Activated T-helper 2 cell treated with anti-CD3 and anti-CD28 coated beads, Interferon-gamma antibody, Interleukin-2, Interleukin-4, amounts not matched to agents 10 μg/mL and 5 μg/mL and 100 μg/mL, durations not matched to agents 14 hours and 24 hours and 36 hours (primary cell): Measurements from ENCODE around the gene DNAH6. TPM values are rescaled to one million over a fixed set of nuclear protein-coding genes. Genes with fewer than 3 reads are reported as not detected.

ENCODE experiments used
- DNase-seq: peaks from one replicate; pipeline ENCODE4 v3.0.0; 2021; ENCODE audit warnings: low spot score
- H3K27ac Mint-ChIP-seq: one replicate; pipeline ENCODE4 v1.8.0; 2021; ENCODE audit warnings: mixed read lengths
- H3K27me3 Mint-ChIP-seq: one replicate; pipeline ENCODE4 v1.8.0; 2021; ENCODE audit warnings: low read depth, mixed read lengths
- H3K36me3 Mint-ChIP-seq: one replicate; pipeline ENCODE4 v1.8.0; 2021; ENCODE audit warnings: low read depth, mixed read lengths
- H3K4me1 Mint-ChIP-seq: one replicate; pipeline ENCODE4 v1.8.0; 2021; ENCODE audit warnings: low read depth, mixed read lengths
- H3K4me3 Mint-ChIP-seq: one replicate; pipeline ENCODE4 v1.8.0; 2021; ENCODE audit warnings: low read depth, mild to moderate bottlenecking, moderate library complexity, mixed read lengths
- H3K9me3 Mint-ChIP-seq: one replicate; pipeline ENCODE4 v1.8.0; 2021; ENCODE audit warnings: mixed read lengths
- intact Hi-C: fragments of 100-400 bp; cut with micrococcal nuclease; formaldehyde crosslinking; loops from one replicate; pipeline ENCODE4 v1.15.1; 2023
- total RNA-seq: library from RNA; stranded (reverse); gene quantifications from 2 replicates; pipeline ENCODE4 v1.2.3, GENCODE V29; 2022

The DNAH6 gene
- total RNA-seq, 1 donor from 2014 or later = 0.14 TPM

DNA sequence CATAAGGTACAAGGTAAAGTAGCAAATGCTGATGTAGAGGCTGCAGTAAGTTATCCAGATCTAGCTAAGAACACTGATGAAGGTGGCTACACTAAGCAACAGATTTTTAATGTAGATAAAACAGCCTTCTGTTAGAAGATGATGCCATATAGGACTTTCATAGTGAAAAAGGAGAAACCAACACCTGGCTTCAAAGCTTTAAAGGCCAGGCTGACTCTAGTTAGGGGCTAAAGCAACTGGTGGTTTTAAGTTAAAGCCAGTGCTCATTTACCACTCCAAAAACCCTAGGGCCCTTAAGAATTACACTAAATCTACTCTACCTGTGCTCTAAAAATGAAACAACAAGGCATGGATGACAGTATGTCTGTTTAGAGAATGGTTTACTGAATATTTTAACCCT is 131.0 kb downstream of the DNAH6 start:
- intact Hi-C loops = loop anchor here (10.0 kb wide), 1 partner anchor 238 kb away; the partner anchor contains the start of gene TRABD2A
- Mint-ChIP-seq H3K36me3 (no peaks in the 10 kb centered on the region), H3K27ac (no peak overlapping the region), H3K9me3 (peaks cover 7% of the 10 kb centered on the region), H3K4me1 (peaks cover 47% of the 10 kb centered on the region), H3K27me3 (peaks cover 7% of the 10 kb centered on the region), H3K4me3 (no peak overlapping the region)
- DNase-seq = no peak

DNA sequence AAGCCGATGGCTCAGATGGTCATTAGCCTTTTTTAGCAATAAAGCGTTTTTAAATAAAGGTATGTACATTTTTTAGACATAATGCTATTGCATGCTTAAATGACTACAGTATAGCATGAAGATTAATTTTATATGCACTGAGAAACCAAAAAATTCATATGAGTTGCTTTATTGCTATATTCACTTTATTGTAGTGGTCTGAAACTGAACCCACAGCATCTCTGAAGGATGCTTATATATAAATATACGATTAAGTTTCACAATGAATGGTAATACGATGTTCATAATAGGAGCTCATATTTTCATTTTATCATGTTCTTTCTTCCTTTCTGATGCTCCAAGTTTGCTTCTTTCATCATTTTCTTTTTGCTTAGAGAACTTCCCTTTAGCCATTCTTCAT is 132.8 kb downstream of the DNAH6 start:
- no peak overlapping the region for H3K27ac Mint-ChIP-seq
- peaks cover 9% of the 10 kb centered on the region for H3K9me3 Mint-ChIP-seq
- H3K36me3 Mint-ChIP-seq = peaks cover 9% of the 10 kb centered on the region
- no peak for DNase-seq
- no peak overlapping the region for H3K4me3 Mint-ChIP-seq
- peaks cover 62% of the 10 kb centered on the region for H3K4me1 Mint-ChIP-seq
- intact Hi-C loops = loop anchor here (10.0 kb wide), 1 partner anchor 236 kb away; the partner anchor contains the start of gene TRABD2A
- H3K27me3 Mint-ChIP-seq = no peaks in the 10 kb centered on the region

DNA sequence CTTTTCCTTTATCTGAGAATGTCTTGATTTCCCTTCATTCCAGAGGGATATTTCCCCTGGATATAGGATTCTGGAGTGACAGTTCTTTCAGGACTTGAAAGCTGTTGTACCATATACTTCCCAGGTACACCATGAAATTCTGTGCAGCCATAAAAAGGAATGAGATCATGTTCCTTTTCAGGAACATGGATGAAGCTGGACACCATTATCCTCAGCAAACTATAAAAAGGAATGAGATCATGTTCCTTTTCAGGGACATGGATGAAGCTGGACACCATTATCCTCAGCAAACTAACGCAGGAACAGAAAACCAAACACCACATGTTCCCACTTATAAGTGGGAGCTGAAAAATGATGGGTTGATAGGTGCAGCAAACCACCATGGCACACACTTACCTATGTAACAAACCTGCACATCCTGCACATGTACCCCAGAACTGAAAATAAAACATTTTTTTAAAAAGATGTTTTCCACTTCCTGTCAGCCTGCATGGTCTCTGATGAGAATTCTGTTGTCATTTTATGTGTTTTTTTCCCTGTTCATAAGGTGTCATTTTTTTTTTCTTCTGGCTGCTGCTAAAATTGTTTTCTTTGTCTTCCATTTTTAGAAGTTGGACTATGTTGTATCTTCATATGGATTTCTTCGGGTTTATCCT is 133.3 kb downstream of the DNAH6 start:
- peaks cover 65% of the 10 kb centered on the region for H3K4me1 Mint-ChIP-seq
- no peak for DNase-seq
- H3K4me3 Mint-ChIP-seq = no peak overlapping the region
- no peaks in the 10 kb centered on the region for H3K27me3 Mint-ChIP-seq
- H3K36me3 Mint-ChIP-seq = peaks cover 11% of the 10 kb centered on the region
- H3K9me3 Mint-ChIP-seq = peaks cover 9% of the 10 kb centered on the region
- intact Hi-C loops = loop anchor here (10.0 kb wide), 1 partner anchor 235 kb away; the partner anchor contains the start of gene TRABD2A
- H3K27ac Mint-ChIP-seq = no peak overlapping the region

DNA sequence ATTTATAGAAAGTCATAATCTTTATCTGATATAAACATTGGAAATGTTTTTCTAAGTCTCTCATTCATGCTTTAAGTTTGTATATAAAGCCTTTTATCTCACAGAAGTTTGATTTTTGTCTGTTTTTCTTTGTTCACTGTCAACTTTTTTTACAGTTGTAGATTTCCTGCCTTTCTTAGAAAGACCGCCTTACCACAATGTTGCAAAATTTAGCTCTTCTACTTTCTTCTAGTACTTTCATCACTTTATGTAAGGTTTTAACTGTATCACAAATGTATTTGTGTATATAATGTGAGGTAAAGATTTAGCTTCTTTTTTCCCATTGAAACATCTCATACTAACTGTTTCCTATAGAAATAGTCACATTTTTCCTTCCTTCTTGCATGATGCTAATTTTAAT is 136.1 kb downstream of the DNAH6 start:
- intact Hi-C loops = no loop called here

DNA sequence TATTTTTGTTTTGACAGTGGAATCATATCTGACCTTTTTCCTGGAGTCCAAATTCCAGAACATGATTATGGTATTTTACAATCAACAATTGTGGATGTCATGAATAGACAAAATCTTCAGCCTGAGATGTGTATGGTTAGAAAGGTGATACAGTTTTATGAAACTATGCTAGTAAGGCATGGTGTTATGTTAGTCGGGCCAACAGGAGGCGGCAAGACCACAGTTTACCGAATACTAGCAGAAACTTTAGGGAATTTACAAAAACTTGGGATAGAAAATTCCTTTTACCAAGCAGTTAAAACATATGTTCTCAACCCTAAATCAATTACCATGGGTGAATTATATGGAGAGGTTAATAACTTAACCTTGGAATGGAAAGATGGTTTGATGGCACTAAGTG is 137.0 kb downstream of the DNAH6 start:
- Mint-ChIP-seq H3K4me3 (no peak overlapping the region), H3K36me3 (peaks cover 14% of the 10 kb centered on the region), H3K4me1 (peaks cover 58% of the 10 kb centered on the region), H3K27me3 (peaks cover 5% of the 10 kb centered on the region), H3K9me3 (peaks cover 22% of the 10 kb centered on the region), H3K27ac (no peak overlapping the region)
- intact Hi-C loops = no loop called here
- DNase-seq = no peak

More for the DNA sequence above, 136.1 kb downstream of the DNAH6 start:
- H3K27me3 Mint-ChIP-seq = peaks cover 5% of the 10 kb centered on the region
- H3K4me1 Mint-ChIP-seq = peaks cover 64% of the 10 kb centered on the region
- peaks cover 14% of the 10 kb centered on the region for H3K36me3 Mint-ChIP-seq
- peak overlapping the region; percentile 15 for H3K27ac Mint-ChIP-seq
- H3K9me3 Mint-ChIP-seq = peaks cover 17% of the 10 kb centered on the region
- DNase-seq = no peak
- no peak overlapping the region for H3K4me3 Mint-ChIP-seq

DNA sequence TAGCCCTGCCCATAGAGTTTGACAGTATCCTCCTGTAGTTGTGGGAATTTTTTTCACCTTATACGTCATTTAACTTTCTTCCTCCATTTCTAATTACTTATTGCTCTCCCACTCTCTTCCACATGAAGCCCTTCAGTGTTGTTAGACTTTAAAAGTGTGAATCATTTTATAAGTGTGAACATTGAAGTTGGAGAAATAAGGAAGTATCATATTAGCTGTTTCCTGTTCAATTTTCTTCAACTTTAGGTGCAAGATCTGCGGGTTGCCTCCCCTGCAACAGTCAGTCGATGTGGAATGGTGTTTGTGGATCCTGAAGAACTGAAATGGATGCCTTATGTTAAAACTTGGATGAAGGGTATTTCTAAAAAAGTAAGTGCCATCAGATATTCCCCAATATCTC is 138.1 kb downstream of the DNAH6 start:
- no peak for DNase-seq
- H3K4me3 Mint-ChIP-seq = no peak overlapping the region
- intact Hi-C loops = no loop called here
- H3K27me3 Mint-ChIP-seq = peaks cover 5% of the 10 kb centered on the region
- H3K27ac Mint-ChIP-seq = no peak overlapping the region
- H3K36me3 Mint-ChIP-seq = peaks cover 14% of the 10 kb centered on the region
- H3K9me3 Mint-ChIP-seq = peaks cover 22% of the 10 kb centered on the region
- peaks cover 50% of the 10 kb centered on the region for H3K4me1 Mint-ChIP-seq

DNA sequence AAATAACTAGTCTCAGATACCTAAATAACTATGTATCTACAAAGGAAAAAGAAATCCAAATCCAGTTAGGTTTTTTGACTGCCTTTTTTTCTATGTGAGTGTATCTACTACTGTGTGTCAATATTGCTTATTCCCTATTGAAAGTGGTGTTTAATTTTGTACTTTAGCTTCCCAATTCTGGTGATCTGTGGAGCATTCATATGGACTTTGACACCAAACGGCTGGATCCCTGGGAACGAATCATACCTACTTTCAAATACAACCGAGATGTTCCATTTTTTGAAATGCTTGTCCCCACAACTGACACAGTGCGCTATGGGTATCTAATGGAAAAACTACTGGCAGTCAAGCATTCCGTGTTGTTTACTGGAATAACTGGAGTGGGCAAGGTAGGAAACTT is 152.8 kb downstream of the DNAH6 start:
- peaks cover 11% of the 10 kb centered on the region for H3K27me3 Mint-ChIP-seq
- no peak overlapping the region for H3K4me3 Mint-ChIP-seq
- intact Hi-C loops = no loop called here
- H3K9me3 Mint-ChIP-seq = peaks cover 3% of the 10 kb centered on the region
- no peaks in the 10 kb centered on the region for H3K36me3 Mint-ChIP-seq
- DNase-seq = no peak
- no peaks in the 10 kb centered on the region for H3K4me1 Mint-ChIP-seq
- H3K27ac Mint-ChIP-seq = no peak overlapping the region

DNA sequence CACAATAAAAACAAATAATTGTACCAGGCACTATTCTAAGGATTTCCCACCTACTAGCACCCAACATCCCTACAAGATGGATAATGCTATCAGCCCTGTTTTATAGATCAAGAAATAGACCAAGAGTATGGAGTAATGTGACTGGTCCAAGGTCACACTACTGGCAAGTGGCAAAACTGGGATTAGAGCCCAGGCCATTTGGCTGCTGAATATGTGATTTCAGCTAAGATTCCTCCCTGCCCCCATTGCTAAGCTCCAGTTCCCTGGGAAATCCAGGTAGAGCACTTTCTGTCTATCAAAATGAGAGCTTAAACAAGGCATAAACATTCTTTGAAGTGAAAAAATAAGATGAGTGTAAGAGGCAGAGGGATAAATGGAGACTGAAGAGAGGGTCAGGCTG is 157.8 kb downstream of the DNAH6 start:
- intact Hi-C loops = no loop called here
- no peak overlapping the region for H3K27ac Mint-ChIP-seq
- H3K4me1 Mint-ChIP-seq = no peaks in the 10 kb centered on the region
- no peak overlapping the region for H3K4me3 Mint-ChIP-seq
- H3K36me3 Mint-ChIP-seq = no peaks in the 10 kb centered on the region
- DNase-seq = no peak
- no peaks in the 10 kb centered on the region for H3K9me3 Mint-ChIP-seq
- peaks cover 8% of the 10 kb centered on the region for H3K27me3 Mint-ChIP-seq

DNA sequence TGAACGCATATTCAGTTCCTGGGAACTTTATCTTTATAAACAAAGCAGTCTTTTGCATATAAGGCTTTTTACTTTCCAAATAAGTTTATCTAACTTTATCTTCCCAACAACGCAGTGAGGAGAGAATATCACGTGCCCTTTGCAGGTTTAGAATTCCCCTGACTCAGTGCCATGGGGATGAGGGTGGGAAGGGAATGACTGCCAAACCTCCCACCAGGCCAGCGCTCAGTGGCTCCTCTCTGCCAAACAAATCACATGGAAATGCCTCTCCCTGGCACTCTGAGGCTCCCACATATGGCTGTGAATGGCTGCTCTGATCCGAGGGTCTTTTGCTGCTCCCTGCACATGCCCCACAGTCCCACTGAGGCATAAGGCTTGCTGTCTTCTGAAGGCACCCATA is 158.3 kb downstream of the DNAH6 start:
- H3K9me3 Mint-ChIP-seq = no peaks in the 10 kb centered on the region
- H3K36me3 Mint-ChIP-seq = no peaks in the 10 kb centered on the region
- no peak overlapping the region for H3K4me3 Mint-ChIP-seq
- H3K27me3 Mint-ChIP-seq = peaks cover 7% of the 10 kb centered on the region
- intact Hi-C loops = no loop called here
- no peak for DNase-seq
- H3K4me1 Mint-ChIP-seq = no peaks in the 10 kb centered on the region
- no peak overlapping the region for H3K27ac Mint-ChIP-seq

DNA sequence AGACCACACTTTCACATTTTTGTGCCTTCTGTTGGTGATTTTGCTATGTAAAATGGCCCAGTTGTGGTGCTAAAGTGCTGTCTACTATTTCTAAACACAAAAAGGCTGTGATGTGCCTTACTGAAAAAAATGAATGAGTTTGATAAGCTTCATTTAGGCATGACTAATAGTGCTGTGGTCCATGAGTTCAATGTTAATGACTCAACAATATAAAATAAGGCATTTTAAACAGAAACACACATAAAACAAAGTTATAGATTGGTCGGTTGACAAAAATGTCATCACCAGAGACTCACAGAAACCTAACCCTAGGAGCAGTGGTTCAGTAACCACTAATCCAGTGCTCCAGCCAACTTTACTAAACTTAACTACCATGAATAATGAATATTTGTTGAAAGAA is 160.0 kb downstream of the DNAH6 start:
- no peaks in the 10 kb centered on the region for H3K4me1 Mint-ChIP-seq
- no peak overlapping the region for H3K4me3 Mint-ChIP-seq
- no peak for DNase-seq
- H3K27me3 Mint-ChIP-seq = no peaks in the 10 kb centered on the region
- no peaks in the 10 kb centered on the region for H3K36me3 Mint-ChIP-seq
- no peaks in the 10 kb centered on the region for H3K9me3 Mint-ChIP-seq
- intact Hi-C loops = no loop called here
- no peak overlapping the region for H3K27ac Mint-ChIP-seq

DNA sequence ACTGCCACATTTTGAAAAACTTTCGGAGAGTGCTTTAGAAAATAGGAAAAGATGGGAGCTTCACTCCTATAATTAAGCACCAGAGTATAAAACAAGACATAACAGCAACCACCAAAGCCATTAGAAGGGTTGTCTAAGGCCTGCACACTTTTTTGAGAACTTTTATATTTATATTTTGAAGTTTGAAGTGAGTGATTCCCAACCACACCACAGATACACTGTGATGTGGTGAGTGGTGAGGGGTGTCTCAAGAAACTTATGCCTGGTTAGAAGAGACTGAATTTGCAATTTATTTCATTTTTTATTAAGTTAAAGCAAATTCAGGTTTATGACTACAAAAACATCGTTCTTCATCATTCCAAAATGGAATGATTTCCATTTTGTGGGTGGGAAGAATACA is 161.9 kb downstream of the DNAH6 start:
- no peaks in the 10 kb centered on the region for H3K36me3 Mint-ChIP-seq

DNA sequence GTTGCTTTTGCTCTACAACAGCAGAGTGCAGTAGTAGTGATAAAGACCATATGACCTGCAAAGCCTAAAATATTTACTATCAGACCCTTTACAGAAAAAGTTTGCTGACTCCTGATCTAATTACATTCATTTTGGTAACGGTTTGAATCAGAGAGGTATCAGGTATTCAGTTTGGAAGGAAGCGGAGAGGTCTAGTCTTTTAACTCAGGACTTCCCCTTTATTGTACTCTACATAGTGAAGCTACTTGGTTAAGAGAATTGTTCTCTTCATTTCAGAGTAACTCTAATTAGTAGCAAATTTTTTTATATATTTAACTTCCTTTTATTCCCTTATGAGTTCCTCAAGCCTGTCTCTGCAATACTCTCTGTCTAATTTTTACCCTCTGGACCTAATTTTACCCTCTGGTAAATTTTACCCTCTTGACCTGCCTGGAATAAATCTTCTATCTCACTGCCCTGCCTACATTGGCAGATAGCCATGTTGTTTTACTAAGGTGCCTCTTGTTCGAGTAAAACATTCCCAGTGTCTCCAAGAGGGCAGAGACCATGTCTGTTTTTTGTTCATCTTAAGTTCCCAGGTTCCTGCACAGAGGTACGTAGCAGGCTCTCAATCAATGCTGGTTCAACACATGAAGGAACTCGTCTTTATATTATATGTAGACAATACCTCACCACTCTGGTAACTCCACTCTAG is 170.6 kb downstream of the DNAH6 start:
- intact Hi-C loops = no loop called here

More for the DNA sequence above, 161.9 kb downstream of the DNAH6 start:
- Mint-ChIP-seq H3K9me3 (no peaks in the 10 kb centered on the region), H3K27me3 (peaks cover 2% of the 10 kb centered on the region), H3K27ac (no peak overlapping the region), H3K4me1 (no peaks in the 10 kb centered on the region), H3K4me3 (no peak overlapping the region)
- intact Hi-C loops = no loop called here
- DNase-seq = no peak

DNA sequence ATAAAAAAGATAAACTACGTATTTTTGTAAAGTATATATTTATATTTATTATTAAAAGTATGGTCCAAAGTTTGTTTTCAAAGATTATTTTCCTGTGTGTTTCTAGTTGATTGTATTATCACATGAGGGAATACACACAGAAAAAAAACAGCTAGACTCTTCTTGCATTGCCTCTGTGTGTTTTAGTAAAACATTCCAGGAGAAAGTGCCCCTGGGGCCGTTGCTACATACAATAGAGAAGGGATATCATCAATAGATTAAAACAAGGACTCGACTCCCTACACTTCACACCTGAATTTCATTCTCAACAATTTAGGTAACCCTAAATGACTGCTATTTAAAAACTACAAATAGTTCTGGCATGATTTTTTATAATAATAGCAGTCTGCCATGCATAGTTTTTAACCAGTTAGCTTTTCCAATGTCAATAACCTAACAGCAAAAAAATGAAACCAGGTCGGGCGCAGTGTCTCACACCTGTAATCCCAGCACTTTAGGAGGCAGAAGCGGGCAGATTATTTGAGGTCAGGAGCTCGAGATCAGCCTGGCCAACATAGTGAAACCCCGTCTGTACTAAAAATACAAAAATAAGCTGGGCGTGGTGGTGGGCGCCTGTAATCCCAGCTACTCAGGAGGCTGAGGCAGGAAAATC is 171.3 kb downstream of the DNAH6 start:
- intact Hi-C loops = no loop called here

More for the DNA sequence above, 170.6 kb downstream of the DNAH6 start:
- Mint-ChIP-seq H3K36me3 (no peaks in the 10 kb centered on the region), H3K27me3 (no peaks in the 10 kb centered on the region), H3K4me1 (peaks cover 5% of the 10 kb centered on the region), H3K27ac (no peak overlapping the region), H3K9me3 (no peaks in the 10 kb centered on the region), H3K4me3 (no peak overlapping the region)
- DNase-seq = no peak

More for the DNA sequence above, 171.3 kb downstream of the DNAH6 start:
- no peak overlapping the region for H3K4me3 Mint-ChIP-seq
- DNase-seq = no peak
- H3K4me1 Mint-ChIP-seq = peaks cover 5% of the 10 kb centered on the region
- no peak overlapping the region for H3K27ac Mint-ChIP-seq
- H3K36me3 Mint-ChIP-seq = no peaks in the 10 kb centered on the region
- H3K27me3 Mint-ChIP-seq = no peaks in the 10 kb centered on the region
- no peaks in the 10 kb centered on the region for H3K9me3 Mint-ChIP-seq
